Cerebellar nuclear complex (tissue), 1 donor: ENCODE measurements around the gene NSUN2.

Source experiments
- DNase-seq, 2 experiments: peaks; one replicate each; lab custom pipeline; 2025; lab: John Stamatoyannopoulos, UW

NSUN2 gene

GRCh38 chr5:6644794-6645241 is 12.0 kb upstream of the NSUN2 start:
- no peak for DNase-seq

- DNase-seq: no peak
These were observed 9.8 kb upstream of the NSUN2 start for GRCh38 chr5:6642655-6643054.

- no peak for DNase-seq
These were observed 5.4 kb upstream of the NSUN2 start for GRCh38 chr5:6638236-6638635.

GRCh38 chr5:6637590-6637989 is 4.7 kb upstream of the NSUN2 start:
- no peak for DNase-seq

- no peak for DNase-seq
These were observed 4.2 kb upstream of the NSUN2 start for GRCh38 chr5:6637022-6637421.

GRCh38 chr5:6636293-6636692 is 3.4 kb upstream of the NSUN2 start:
- DNase-seq: no peak

- DNase-seq: no peak
These were observed 2.1 kb upstream of the NSUN2 start for GRCh38 chr5:6634788-6635430.

GRCh38 chr5:6634306-6634705 is 1.5 kb upstream of the NSUN2 start:
- DNase-seq: no peak

GRCh38 chr5:6633469-6634245 is 813 bp upstream of the NSUN2 start:
- DNase-seq: no peak

- no peak for DNase-seq
These were observed 438 bp downstream of the NSUN2 start for GRCh38 chr5:6632324-6632887.

- no peak for DNase-seq
These were observed 1.4 kb downstream of the NSUN2 start for GRCh38 chr5:6631441-6631840.

GRCh38 chr5:6626508-6626907 is 6.3 kb downstream of the NSUN2 start:
- DNase-seq: no peak

GRCh38 chr5:6623941-6624340 is 8.9 kb downstream of the NSUN2 start:
- DNase-seq: no peak

GRCh38 chr5:6623228-6623627 is 9.6 kb downstream of the NSUN2 start:
- DNase-seq: no peak

GRCh38 chr5:6616632-6617031 is 16.2 kb downstream of the NSUN2 start:
- no peak for DNase-seq

- DNase-seq: no peak
These were observed 17.6 kb downstream of the NSUN2 start for GRCh38 chr5:6615034-6615815.

- DNase-seq: no peak
These were observed 21.2 kb downstream of the NSUN2 start for GRCh38 chr5:6611334-6612256.

- DNase-seq: no peak
These were observed 24.8 kb downstream of the NSUN2 start for GRCh38 chr5:6608016-6608415.

GRCh38 chr5:6607559-6607936 is 25.3 kb downstream of the NSUN2 start:
- DNase-seq: no peak

- DNase-seq: no peak
These were observed 25.8 kb downstream of the NSUN2 start for GRCh38 chr5:6606884-6607558.

- no peak for DNase-seq
These were observed 27.9 kb downstream of the NSUN2 start for GRCh38 chr5:6604946-6605345.
